BE2C (cell line): ENCODE data around the gene AKR1C2.
"Not testable (repeated sequence)": the region's sequence is repeated elsewhere in the genome, so short reads cannot be mapped to it uniquely, and the experiment has no call there.

Experiments
- DNase-seq: peaks from one replicate; pipeline ENCODE4 v3.0.0-alpha.2; 2020
- H3K27me3 ChIP-seq: fragments of 250-450 bp; sonication (Bioruptor Pico); 2 replicates; pipeline ENCODE4 v1.5.1; 2020; ENCODE audit warnings: mild to moderate bottlenecking
- H3K36me3 ChIP-seq: fragments of 250-450 bp; sonication (Bioruptor Pico); 2 replicates; pipeline ENCODE4 v1.5.1; 2020; ENCODE audit warnings: mild to moderate bottlenecking
- H3K4me1 ChIP-seq: fragments of 250-450 bp; sonication (Bioruptor Pico); 2 replicates; pipeline ENCODE4 v1.5.1; 2020
- H3K4me3 ChIP-seq: 2 replicates; pipeline ENCODE4 v1.5.1; 2011; ENCODE audit warnings: low read depth, low read length
- H3K9me3 ChIP-seq: fragments of 250-450 bp; sonication (Bioruptor Pico); 2 replicates; pipeline ENCODE4 v1.5.1; 2020
- CTCF ChIP-seq: IDR thresholded peaks from 2 replicates; pipeline ENCODE4 v1.5.1; 2012; ENCODE audit warnings: mild to moderate bottlenecking, low read depth, low read length

The AKR1C2 gene

GRCh38 chr10:4941540-4942330 lies 61.9 kb downstream of the AKR1C2 start:
- H3K4me3 ChIP-seq: no peak overlapping the region
- no peak for DNase-seq
- no peaks in the 10 kb centered on the region for H3K36me3 ChIP-seq
- no peak for TF ChIP-seq CTCF
- no peaks in the 10 kb centered on the region for H3K27me3 ChIP-seq
- no peaks in the 10 kb centered on the region for H3K9me3 ChIP-seq
- no peaks in the 10 kb centered on the region for H3K4me1 ChIP-seq

GRCh38 chr10:4940909-4941308 lies 62.7 kb downstream of the AKR1C2 start:
- H3K27me3 ChIP-seq, H3K4me1 ChIP-seq, H3K4me3 ChIP-seq, DNase-seq, H3K36me3 ChIP-seq, H3K9me3 ChIP-seq: not testable (repeated sequence)

GRCh38 chr10:4940073-4940428 lies 63.6 kb downstream of the AKR1C2 start:
- H3K36me3 ChIP-seq, DNase-seq, H3K4me1 ChIP-seq: not testable (repeated sequence)

GRCh38 chr10:4939224-4940072 lies 64.2 kb downstream of the AKR1C2 start:
- TF ChIP-seq CTCF: no peak

More at GRCh38 chr10:4940073-4940428, 63.6 kb downstream of the AKR1C2 start:
- not testable (repeated sequence) for H3K27me3 ChIP-seq, H3K4me3 ChIP-seq, H3K9me3 ChIP-seq

More at GRCh38 chr10:4939224-4940072, 64.2 kb downstream of the AKR1C2 start:
- no peaks in the 10 kb centered on the region for H3K27me3 ChIP-seq
- no peak for DNase-seq
- H3K4me3 ChIP-seq: no peak overlapping the region
- no peaks in the 10 kb centered on the region for H3K4me1 ChIP-seq
- no peaks in the 10 kb centered on the region for H3K9me3 ChIP-seq
- no peaks in the 10 kb centered on the region for H3K36me3 ChIP-seq
